Body of pancreas (tissue), 4 donors: ENCODE results near the gene MED26. TPM values are rescaled to one million over a fixed set of nuclear protein-coding genes. Genes with fewer than 3 reads are reported as not detected.

Experiments used
- ATAC-seq: fragments of 150-250 bp; one replicate; pipeline ENCODE4 v1.9.1; 2016
- DNase-seq, 4 donors: peaks; one replicate each; pipeline ENCODE4 v3.0.0-alpha.2; 2019
- H3K27ac ChIP-seq, 4 donors: fragments of 200-600 bp; sonication (generic); 1 replicate in 3 of 4; 2 replicates in 1 of 4; pipeline versions ENCODE4 v1.5.1 to v1.6.1; 2016 to 2019; ENCODE audit warnings: mild to moderate bottlenecking in 1 of 4, mixed read lengths in 1 of 4, moderate library complexity in 1 of 4
- H3K27me3 ChIP-seq, 2 donors: fragments of 200-600 bp; sonication (generic); one replicate each; pipeline ENCODE4 v1.6.0; 2016; ENCODE audit warnings: mild to moderate bottlenecking in 1 of 2
- H3K36me3 ChIP-seq, 2 donors: fragments of 200-600 bp; sonication (generic); replicated peaks in 1 of 2; 2 replicates each; pipeline ENCODE4 v1.5.1; 2016; ENCODE audit warnings: low read depth in 2 of 2; ENCODE audit not compliant: insufficient read depth in 1 of 2
- H3K4me1 ChIP-seq: fragments of 200-600 bp; sonication (generic); one replicate; pipeline ENCODE4 v1.6.0; 2016
- H3K4me3 ChIP-seq, 2 donors: fragments of 200-600 bp; sonication (generic); 1 replicate in 1 of 2; 2 replicates in 1 of 2; pipeline ENCODE4 v1.5.1; 2016 to 2019
- H3K9me3 ChIP-seq, 3 donors: fragments of 200-600 bp; sonication (generic); 1 replicate in 2 of 3; 2 replicates in 1 of 3; pipeline ENCODE4 v1.5.1; 2016
- POLR2A ChIP-seq, 3 donors: fragments of 450-650 bp; IDR thresholded peaks; one replicate each; pipeline ENCODE4 v1.6.1; 2016; ENCODE audit warnings: antibody characterized with exemption in 3 of 3, mild to moderate bottlenecking in 2 of 3
- WGBS, 2 donors: methylation state at CpG; one replicate each; pipeline ENCODE4 v1.1.5; 2017; 5-methylcytosine and 5-hydroxymethylcytosine counted together
- intact Hi-C: fragments of 100-400 bp; cut with DNase I; formaldehyde crosslinking; loops from one replicate; pipeline ENCODE4 v1.15.1; 2023
- total RNA-seq, 2 donors: library from RNA; depleted of rRNA; stranded (reverse); fragments of >200 nt; gene quantifications; one replicate each; pipeline ENCODE4 v1.1.0, GENCODE V29; 2016
- TF ChIP-seq, protein P1 (sequence below), 7 experiments: fragments of 450-650 bp in 4 of 7; fragments of 200-600 bp in 3 of 7; sonication (generic) in 3 of 7; IDR thresholded peaks; one replicate each; pipeline ENCODE4 v1.5.1; 2016 to 2019; ENCODE audit warnings: antibody characterized with exemption in 7 of 7

The MED26 gene
- total RNA-seq, 2 donors from 2014 or later, result 4.9 to 8.2 TPM

DNA sequence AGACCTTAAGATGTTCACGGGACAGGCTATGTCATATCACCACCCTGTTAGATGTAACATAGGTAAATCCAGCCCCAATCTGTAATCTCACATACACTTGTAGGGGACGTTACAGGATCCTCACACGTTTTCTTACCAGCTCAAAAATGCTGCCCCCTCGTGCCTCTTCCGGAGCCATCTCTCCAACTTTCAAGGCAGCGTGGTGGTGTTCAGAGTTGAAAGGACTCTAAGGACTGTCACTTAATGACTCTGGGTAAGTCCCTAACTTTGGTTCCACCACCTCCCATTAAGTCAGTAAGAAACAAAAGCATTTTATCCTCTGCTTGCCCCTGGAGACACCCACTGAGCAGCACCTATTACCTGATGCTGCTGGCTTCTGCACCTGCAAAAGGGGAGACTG is 4.4 kb downstream of the MED26 start:
- no peak overlapping the region for H3K4me3 ChIP-seq
- ATAC-seq, result no peak
- no peak for DNase-seq
- H3K27ac ChIP-seq, result no peak overlapping the region
- no peaks in the 10 kb centered on the region for H3K9me3 ChIP-seq
- peaks cover 48% of the 10 kb centered on the region for H3K4me1 ChIP-seq
- no peaks in the 10 kb centered on the region for H3K36me3 ChIP-seq
- no peaks in the 10 kb centered on the region for H3K27me3 ChIP-seq
- TF ChIP-seq, protein P1, sequence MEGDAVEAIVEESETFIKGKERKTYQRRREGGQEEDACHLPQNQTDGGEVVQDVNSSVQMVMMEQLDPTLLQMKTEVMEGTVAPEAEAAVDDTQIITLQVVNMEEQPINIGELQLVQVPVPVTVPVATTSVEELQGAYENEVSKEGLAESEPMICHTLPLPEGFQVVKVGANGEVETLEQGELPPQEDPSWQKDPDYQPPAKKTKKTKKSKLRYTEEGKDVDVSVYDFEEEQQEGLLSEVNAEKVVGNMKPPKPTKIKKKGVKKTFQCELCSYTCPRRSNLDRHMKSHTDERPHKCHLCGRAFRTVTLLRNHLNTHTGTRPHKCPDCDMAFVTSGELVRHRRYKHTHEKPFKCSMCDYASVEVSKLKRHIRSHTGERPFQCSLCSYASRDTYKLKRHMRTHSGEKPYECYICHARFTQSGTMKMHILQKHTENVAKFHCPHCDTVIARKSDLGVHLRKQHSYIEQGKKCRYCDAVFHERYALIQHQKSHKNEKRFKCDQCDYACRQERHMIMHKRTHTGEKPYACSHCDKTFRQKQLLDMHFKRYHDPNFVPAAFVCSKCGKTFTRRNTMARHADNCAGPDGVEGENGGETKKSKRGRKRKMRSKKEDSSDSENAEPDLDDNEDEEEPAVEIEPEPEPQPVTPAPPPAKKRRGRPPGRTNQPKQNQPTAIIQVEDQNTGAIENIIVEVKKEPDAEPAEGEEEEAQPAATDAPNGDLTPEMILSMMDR (IDR thresholded peaks at IDR 0.05), result no peak
- TF ChIP-seq POLR2A (IDR thresholded peaks at IDR 0.05), result no peak
- WGBS, 2 donors, result 76 to 78% methylated on average over 6 of the region's 6 CpGs
- intact Hi-C loops, result loop anchor here (10.0 kb wide), 1 partner anchor 49 kb away; the partner anchor contains the start of gene SLC35E1

DNA sequence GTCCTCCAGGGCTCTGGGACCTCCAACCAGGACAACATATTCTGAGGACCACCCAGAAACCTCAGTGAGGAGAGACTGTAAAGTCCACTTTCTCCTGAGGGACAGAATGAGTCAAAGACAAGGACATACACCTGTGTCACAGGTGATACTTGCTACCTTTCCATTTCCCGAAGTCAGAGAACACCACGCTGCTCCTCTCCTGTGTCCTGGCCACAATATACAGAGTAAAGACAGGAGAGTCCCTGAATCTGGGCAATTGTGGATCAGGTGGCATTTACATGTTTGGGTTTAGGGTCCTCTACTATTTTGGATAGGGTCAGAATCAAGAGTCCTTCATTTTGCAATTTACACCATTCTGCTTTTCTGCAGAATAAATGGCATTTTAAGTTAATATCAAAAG is 4.9 kb downstream of the MED26 start:
- Histone ChIP-seq H3K4me1 (peaks cover 49% of the 10 kb centered on the region), H3K9me3 (no peaks in the 10 kb centered on the region), H3K27ac (no peak overlapping the region), H3K36me3 (no peaks in the 10 kb centered on the region), H3K27me3 (no peaks in the 10 kb centered on the region), H3K4me3 (no peak overlapping the region)
- DNase-seq, result no peak
- intact Hi-C loops, result loop anchor here (10.0 kb wide), 1 partner anchor 48 kb away; the partner anchor contains the start of gene SLC35E1
- TF ChIP-seq, protein P1 (IDR thresholded peaks at IDR 0.05), result no peak
- TF ChIP-seq POLR2A (IDR thresholded peaks at IDR 0.05), result no peak
- WGBS, 2 donors, result 79 to 85% methylated on average over 2 of the region's 2 CpGs
- no peak for ATAC-seq

DNA sequence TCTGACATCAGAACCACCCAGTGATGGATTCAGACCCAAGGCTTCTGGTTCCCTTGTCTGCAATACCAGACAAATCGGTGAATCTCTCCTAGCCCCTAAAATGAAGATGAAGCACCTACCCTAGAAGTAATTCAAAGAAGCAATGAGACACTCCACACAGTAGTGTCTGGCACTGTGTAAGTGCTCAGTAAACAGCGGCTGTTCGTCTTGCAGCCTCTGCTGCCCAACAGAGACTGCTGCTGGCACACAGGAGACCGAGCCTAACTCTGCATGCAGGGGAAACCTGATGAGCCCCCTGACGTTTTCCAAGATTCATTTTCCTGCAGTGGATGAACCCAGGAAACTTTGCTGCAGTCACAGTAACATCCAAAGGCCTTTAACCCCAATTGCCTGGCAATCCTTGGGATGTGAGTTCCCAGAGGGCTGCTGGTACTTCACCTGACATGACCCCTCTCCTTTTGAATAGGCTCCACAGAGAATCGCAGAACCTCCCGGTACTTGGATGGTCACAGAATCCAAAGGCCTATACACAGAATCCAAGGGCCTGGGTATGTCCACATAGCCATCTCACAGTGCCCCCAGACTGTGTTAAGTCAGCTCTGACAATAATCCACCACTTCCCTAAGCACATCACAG is 6.7 kb downstream of the MED26 start:
- H3K4me3 ChIP-seq, result no peak overlapping the region
- ATAC-seq, result no peak
- H3K27me3 ChIP-seq, result no peaks in the 10 kb centered on the region
- H3K27ac ChIP-seq, result no peak overlapping the region
- no peaks in the 10 kb centered on the region for H3K36me3 ChIP-seq
- TF ChIP-seq, protein P1 (IDR thresholded peaks at IDR 0.05), result no peak
- no peak for TF ChIP-seq POLR2A (IDR thresholded peaks at IDR 0.05)
- H3K4me1 ChIP-seq, result peaks cover 45% of the 10 kb centered on the region
- intact Hi-C loops, result loop anchor here (10.0 kb wide), 1 partner anchor 46 kb away; the partner anchor contains the start of gene SLC35E1
- no peak for DNase-seq
- no peaks in the 10 kb centered on the region for H3K9me3 ChIP-seq
- whole genome bisulfite sequencing, 2 donors, result 85 to 90% methylated on average over 6 to 7 of the region's 7 CpGs

DNA sequence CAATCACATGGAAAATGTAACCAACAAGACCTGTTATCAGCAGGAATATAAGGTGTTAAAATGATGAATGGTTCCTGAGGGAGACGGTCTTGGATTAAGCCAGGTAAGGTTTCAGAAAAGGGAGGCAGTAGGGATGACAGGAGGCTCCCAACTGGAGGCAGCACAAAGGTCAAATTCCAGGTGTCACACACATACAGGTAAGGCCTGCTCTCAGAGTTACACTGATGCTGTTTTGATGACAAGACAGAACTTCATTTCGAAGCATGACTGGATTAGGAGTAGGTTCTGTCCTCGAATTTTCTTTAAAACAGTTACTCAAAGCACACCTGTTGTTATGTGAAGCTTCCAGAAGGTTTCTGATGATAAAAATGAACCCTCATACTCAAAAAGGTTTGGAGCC is 7.4 kb downstream of the MED26 start:
- no peaks in the 10 kb centered on the region for H3K36me3 ChIP-seq
- peaks cover 38% of the 10 kb centered on the region for H3K4me1 ChIP-seq
- intact Hi-C loops, result loop anchor here (10.0 kb wide), 1 partner anchor 46 kb away; the partner anchor contains the start of gene SLC35E1
- H3K9me3 ChIP-seq, result no peaks in the 10 kb centered on the region
- no peak for ATAC-seq
- TF ChIP-seq POLR2A (IDR thresholded peaks at IDR 0.05), result no peak
- TF ChIP-seq, protein P1 (IDR thresholded peaks at IDR 0.05), result no peak
- DNase-seq, result no peak
- H3K27ac ChIP-seq, result no peak overlapping the region
- H3K4me3 ChIP-seq, result no peak overlapping the region
- WGBS, 2 donors, result 38 to 43% methylated on average over 3 of the region's 3 CpGs
- no peaks in the 10 kb centered on the region for H3K27me3 ChIP-seq

DNA sequence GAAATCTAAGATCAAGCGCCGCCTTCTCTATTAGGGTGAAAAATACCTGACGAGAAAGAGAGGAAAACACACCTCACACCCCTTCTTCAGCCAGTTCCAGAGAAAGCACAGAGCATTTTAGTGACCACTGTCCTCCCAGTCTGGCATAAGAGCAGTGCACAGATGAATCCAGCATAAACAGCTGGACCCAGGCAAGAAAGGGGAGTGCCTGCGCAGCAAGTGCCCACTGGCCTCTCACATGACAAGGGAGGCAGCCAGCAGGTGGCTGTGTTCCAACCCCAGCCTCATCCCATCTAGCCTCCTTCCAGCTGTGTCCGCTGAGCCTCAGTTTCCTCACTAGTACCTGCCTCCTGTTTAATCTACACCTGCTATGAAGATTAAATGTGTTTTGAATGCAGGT is 8.0 kb downstream of the MED26 start:
- intact Hi-C loops, result loop anchor here (10.0 kb wide), 1 partner anchor 45 kb away; the partner anchor contains the start of gene SLC35E1
- Histone ChIP-seq H3K36me3 (no peaks in the 10 kb centered on the region), H3K4me1 (peaks cover 37% of the 10 kb centered on the region), H3K27me3 (no peaks in the 10 kb centered on the region), H3K4me3 (no peak overlapping the region), H3K9me3 (no peaks in the 10 kb centered on the region), H3K27ac (no peak overlapping the region)
- TF ChIP-seq POLR2A (IDR thresholded peaks at IDR 0.05), result no peak
- TF ChIP-seq, protein P1 (IDR thresholded peaks at IDR 0.05), result no peak
- WGBS, 2 donors, result 75 to 88% methylated on average over 4 to 5 of the region's 5 CpGs
- DNase-seq (no peak), ATAC-seq (no peak)
